Ovary (tissue), 9 donors: ENCODE results near the gene SLC22A1. TPM values are rescaled to one million over a fixed set of nuclear protein-coding genes. Genes with fewer than 3 reads are reported as not detected.

Source experiments
- DNase-seq, 5 donors: peaks; one replicate each; pipeline ENCODE4 v3.0.0-alpha.2; 2019 to 2020
- H3K27ac ChIP-seq, 2 donors: fragments of 200-600 bp; one replicate each; pipeline versions ENCODE4 v1.5.1 to v1.8.0; 2019 to 2022
- H3K27me3 ChIP-seq: fragments of 200-600 bp; one replicate; pipeline ENCODE4 v1.8.0; 2022
- H3K36me3 ChIP-seq: fragments of 200-600 bp; sonication (generic); one replicate; pipeline ENCODE4 v1.5.1; 2019
- H3K4me1 ChIP-seq: one replicate; pipeline ENCODE4 v1.8.1; 2013; ENCODE audit warnings: mild to moderate bottlenecking, moderate library complexity; ENCODE audit not compliant: insufficient read depth
- H3K4me3 ChIP-seq: fragments of 200-600 bp; sonication (generic); one replicate; pipeline ENCODE4 v1.5.1; 2017
- H3K9me3 ChIP-seq, 2 donors: fragments of 200-600 bp in 1 of 2; sonication (generic) in 1 of 2; one replicate each; pipeline versions ENCODE4 v1.5.1 to v1.8.1; 2013 to 2019; ENCODE audit warnings: mild to moderate bottlenecking in 1 of 2, moderate library complexity in 1 of 2
- CTCF ChIP-seq, 3 donors: fragments of 450-650 bp in 2 of 3; fragments of 200-600 bp in 1 of 3; IDR thresholded peaks; one replicate each; pipeline versions ENCODE4 v1.5.1 to v1.8.0; 2016 to 2022; ENCODE audit warnings: antibody characterized with exemption in 3 of 3, mild to moderate bottlenecking in 1 of 3
- EP300 ChIP-seq: sonication (generic); formaldehyde crosslinking; IDR thresholded peaks from one replicate; pipeline ENCODE4 v1.6.1; 2017; ENCODE audit warnings: antibody characterized with exemption
- POLR2A ChIP-seq: fragments of 450-650 bp; IDR thresholded peaks from one replicate; pipeline ENCODE4 v1.6.1; 2017; ENCODE audit warnings: antibody characterized with exemption, mild to moderate bottlenecking, moderate library complexity
- WGBS, 3 donors: extraction: QIAGEN DNeasy Blood & Tissue Kit in 1 of 3; methylation state at CpG; one replicate each; pipeline versions ENCODE4 v1.1.5 to v1.1.7; 2013 to 2017; 5-methylcytosine and 5-hydroxymethylcytosine counted together
- intact Hi-C, 4 donors: fragments of 100-400 bp; cut with DNase I; formaldehyde crosslinking; loops; one replicate each; pipeline versions ENCODE4 v1.11.0 to v1.15.1; 2022 to 2023
- polyA plus RNA-seq, 2 donors: library from polyadenylated mRNA; stranded (reverse); fragments of 200-250 nt in 1 of 2; fragments of 350-450 nt in 1 of 2; fragmentation: Illumina TruSeq in 1 of 2; extraction: RNeasy Lipid Tissue Mini Kit (QIAGEN cat#74804) in 1 of 2; gene quantifications; one replicate each; pipeline ENCODE4 v1.2.3, GENCODE V29; 2013 to 2014
- total RNA-seq, 7 donors: library from RNA; depleted of rRNA in 2 of 7; stranded (reverse); fragments of >200 nt in 2 of 7; fragmentation: NEBNext Ultra II Directional in 3 of 7; extraction: Animal tissue kit (Norgen Biotek cat#: 25700) in 3 of 7; gene quantifications; one replicate each; pipeline versions ENCODE4 v1.1.0 to v1.2.4, GENCODE V29; 2016 to 2023
- donor health status: DM: no; HTN: no; CAD: no; lungs with moderate emphysema.
- donor health status: DM: no; HTN: no; CAD: no.
- donor health status: Bipolar disorder and iron deficiency.
- donor health status: DM: yes; HTN: yes; CAD: no.
- donor health status: DM: no; HTN: no; CAD: no.
- donor health status: DM: yes; HTN: yes; CAD: no.

The SLC22A1 gene
- total and polyA plus RNA-seq, 9 donors: 0.23 to 2.4 (median 1.1) TPM; not detected in 1

GRCh38 chr6:160077526-160077925 lies 44.1 kb upstream of the SLC22A1 start:
- 70 to 74% (median 74%) methylated on average over 2 of the region's 2 CpGs for WGBS, 3 donors
- intact Hi-C loops: no loop called here
- H3K27ac ChIP-seq: no peak overlapping the region

GRCh38 chr6:160078883-160079685 lies 42.5 kb upstream of the SLC22A1 start:
- TF ChIP-seq CTCF (IDR thresholded peaks at IDR 0.05) (no peak), EP300 (no peak), POLR2A (no peak)

More at GRCh38 chr6:160077526-160077925, 44.1 kb upstream of the SLC22A1 start:
- no peaks in the 10 kb centered on the region for H3K9me3 ChIP-seq
- DNase-seq: no peak
- no peak overlapping the region for H3K4me3 ChIP-seq
- no peaks in the 10 kb centered on the region for H3K36me3 ChIP-seq
- H3K27me3 ChIP-seq: no peaks in the 10 kb centered on the region
- TF ChIP-seq POLR2A (no peak), EP300 (no peak), CTCF (IDR thresholded peaks at IDR 0.05) (no peak)
- no peaks in the 10 kb centered on the region for H3K4me1 ChIP-seq

GRCh38 chr6:160079686-160080043 lies 42.0 kb upstream of the SLC22A1 start:
- Histone ChIP-seq H3K27me3 (no peaks in the 10 kb centered on the region), H3K9me3 (no peaks in the 10 kb centered on the region), H3K4me1 (no peaks in the 10 kb centered on the region), H3K36me3 (no peaks in the 10 kb centered on the region), H3K27ac (no peak overlapping the region), H3K4me3 (no peak overlapping the region)
- intact Hi-C loops: loop anchor here in 2 of 4 donors (10.0 kb wide), 2 partner anchors 215 to 375 kb away; no protein-coding TSS in a partner anchor
- DNase-seq: no peak
- no peak for TF ChIP-seq EP300
- WGBS, 3 donors: 95 to 96% (median 95%) methylated on average over 12 of the region's 12 CpGs

More at GRCh38 chr6:160078883-160079685, 42.5 kb upstream of the SLC22A1 start:
- no peaks in the 10 kb centered on the region for H3K4me1 ChIP-seq
- H3K36me3 ChIP-seq: no peaks in the 10 kb centered on the region
- H3K4me3 ChIP-seq: no peak overlapping the region
- intact Hi-C loops: no loop called here
- H3K9me3 ChIP-seq: no peaks in the 10 kb centered on the region
- H3K27ac ChIP-seq: no peak overlapping the region
- 95 to 97% (median 96%) methylated on average over 23 of the region's 23 CpGs for WGBS, 3 donors
- no peak for DNase-seq
- H3K27me3 ChIP-seq: no peaks in the 10 kb centered on the region

- no peaks in the 10 kb centered on the region for H3K4me1 ChIP-seq
- DNase-seq: no peak
- no peaks in the 10 kb centered on the region for H3K27me3 ChIP-seq
- intact Hi-C loops: loop anchor here in 2 of 4 donors (10.0 kb wide), 2 partner anchors 215 to 375 kb away; no protein-coding TSS in a partner anchor
- WGBS, 3 donors: 95 to 97% (median 96%) methylated on average over 17 of the region's 17 CpGs
- no peak for TF ChIP-seq EP300
- no peak for TF ChIP-seq POLR2A
- TF ChIP-seq CTCF (IDR thresholded peaks at IDR 0.05): no peak
- H3K27ac ChIP-seq: no peak overlapping the region
- no peak overlapping the region for H3K4me3 ChIP-seq
- H3K36me3 ChIP-seq: no peaks in the 10 kb centered on the region
- no peaks in the 10 kb centered on the region for H3K9me3 ChIP-seq
Observed at GRCh38 chr6:160080097-160080496, 41.5 kb upstream of the SLC22A1 start.

GRCh38 chr6:160081398-160081797 lies 40.2 kb upstream of the SLC22A1 start:
- Histone ChIP-seq H3K4me3 (no peak overlapping the region), H3K36me3 (no peaks in the 10 kb centered on the region), H3K27me3 (no peaks in the 10 kb centered on the region), H3K27ac (no peak overlapping the region), H3K9me3 (no peaks in the 10 kb centered on the region), H3K4me1 (no peaks in the 10 kb centered on the region)
- intact Hi-C loops: loop anchor here in 2 of 4 donors (10.0 kb wide), 2 partner anchors 217 to 373 kb away; no protein-coding TSS in a partner anchor
- TF ChIP-seq POLR2A (no peak), CTCF (IDR thresholded peaks at IDR 0.05) (no peak), EP300 (no peak)
- WGBS, 3 donors: 89 to 95% (median 94%) methylated on average over 11 of the region's 11 CpGs
- DNase-seq: no peak
